ENCODE results near the gene DIP2A. TPM values are rescaled to one million over a fixed set of nuclear protein-coding genes. Genes with fewer than 3 reads are reported as not detected.

The DIP2A gene
- total RNA-seq, 2 donors from 2014 or later = 51.0 to 52.2 TPM

DNA sequence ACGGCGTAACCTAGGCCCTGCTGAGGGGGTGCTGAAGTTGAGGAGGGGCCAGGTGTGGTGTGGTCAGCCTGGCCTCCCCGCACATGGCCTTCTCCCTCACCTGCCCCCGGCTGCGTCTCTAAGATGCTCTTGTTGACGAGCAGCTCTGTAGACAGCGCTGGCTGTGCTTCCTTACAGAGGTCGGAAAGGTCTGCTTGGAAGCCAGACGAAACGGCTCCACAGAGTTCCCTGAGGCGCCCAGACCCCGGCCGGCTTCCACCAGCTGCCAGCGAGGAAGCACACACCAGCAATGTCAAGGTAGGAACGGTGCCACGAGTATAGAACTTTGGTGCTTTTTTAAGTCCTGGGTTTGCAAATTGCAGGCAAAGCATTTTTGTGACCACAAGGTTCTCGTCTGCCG is 18.8 kb upstream of the DIP2A start:
- Mint-ChIP-seq H3K4me1 (no peaks in the 10 kb centered on the region), H3K27ac (no peak overlapping the region), H3K4me3 (no peak overlapping the region), H3K27me3 (ENCODE audit: insufficient read depth) (no peaks in the 10 kb centered on the region), H3K36me3 (ENCODE audit: low read depth) (peaks cover 75% of the 10 kb centered on the region), H3K9me3 (no peaks in the 10 kb centered on the region)
- 93 to 97% methylated on average over 14 to 18 of the region's 18 CpGs for WGBS, 2 experiments (ENCODE audit: insufficient coverage in 1 of 2, insufficient read length in 1 of 2)
- H3K36me3 ChIP-seq (ENCODE audit: control insufficient read depth, insufficient read depth, low read length) = peaks cover 82% of the 10 kb centered on the region
- H3K9me3 ChIP-seq (ENCODE audit: control insufficient read depth, low read length) = no peaks in the 10 kb centered on the region
- no peak for DNase-seq
- no peaks in the 10 kb centered on the region for H3K4me1 ChIP-seq (ENCODE audit: control insufficient read depth, insufficient read depth, low read length)
- no peak overlapping the region for H3K9ac ChIP-seq (ENCODE audit: extremely low read depth, low read length, poor library complexity, severe bottlenecking)
- no peak overlapping the region for H3K27ac ChIP-seq (ENCODE audit: low read depth, low read length)
- no peak overlapping the region for H3K4me3 ChIP-seq (ENCODE audit: low read length)
- TF ChIP-seq, protein P1, sequence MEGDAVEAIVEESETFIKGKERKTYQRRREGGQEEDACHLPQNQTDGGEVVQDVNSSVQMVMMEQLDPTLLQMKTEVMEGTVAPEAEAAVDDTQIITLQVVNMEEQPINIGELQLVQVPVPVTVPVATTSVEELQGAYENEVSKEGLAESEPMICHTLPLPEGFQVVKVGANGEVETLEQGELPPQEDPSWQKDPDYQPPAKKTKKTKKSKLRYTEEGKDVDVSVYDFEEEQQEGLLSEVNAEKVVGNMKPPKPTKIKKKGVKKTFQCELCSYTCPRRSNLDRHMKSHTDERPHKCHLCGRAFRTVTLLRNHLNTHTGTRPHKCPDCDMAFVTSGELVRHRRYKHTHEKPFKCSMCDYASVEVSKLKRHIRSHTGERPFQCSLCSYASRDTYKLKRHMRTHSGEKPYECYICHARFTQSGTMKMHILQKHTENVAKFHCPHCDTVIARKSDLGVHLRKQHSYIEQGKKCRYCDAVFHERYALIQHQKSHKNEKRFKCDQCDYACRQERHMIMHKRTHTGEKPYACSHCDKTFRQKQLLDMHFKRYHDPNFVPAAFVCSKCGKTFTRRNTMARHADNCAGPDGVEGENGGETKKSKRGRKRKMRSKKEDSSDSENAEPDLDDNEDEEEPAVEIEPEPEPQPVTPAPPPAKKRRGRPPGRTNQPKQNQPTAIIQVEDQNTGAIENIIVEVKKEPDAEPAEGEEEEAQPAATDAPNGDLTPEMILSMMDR (conservative IDR thresholded peaks at IDR 0.05) = no peak
- H3K27me3 ChIP-seq (ENCODE audit: control insufficient read depth, insufficient read depth, low read length, poor library complexity, severe bottlenecking) = no peaks in the 10 kb centered on the region

DNA sequence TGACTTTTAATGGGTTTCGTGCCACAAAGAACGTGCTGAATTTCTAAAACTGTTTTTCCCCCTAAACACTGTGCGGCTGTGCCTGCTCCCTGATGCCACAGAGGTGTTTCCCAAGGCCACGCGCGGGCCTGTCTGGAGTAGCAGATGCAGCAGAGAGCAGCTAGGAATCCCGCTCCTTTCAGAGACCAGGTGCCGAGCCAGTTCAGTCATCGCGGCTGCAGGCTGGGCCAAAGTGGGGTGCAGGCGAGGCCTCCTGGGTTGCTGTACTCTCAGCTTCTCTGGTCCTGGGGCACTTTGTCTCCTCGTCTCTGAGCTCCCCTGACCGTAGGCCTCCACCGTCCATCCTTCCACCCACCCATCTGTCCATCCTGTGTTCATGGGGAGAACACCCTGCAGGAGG is 17.4 kb upstream of the DIP2A start:
- no peak for DNase-seq
- Histone ChIP-seq H3K27ac (ENCODE audit: low read depth, low read length) (no peak overlapping the region), H3K27me3 (ENCODE audit: control insufficient read depth, insufficient read depth, low read length, poor library complexity, severe bottlenecking) (no peaks in the 10 kb centered on the region), H3K9me3 (ENCODE audit: control insufficient read depth, low read length) (peaks cover under 1% of the 10 kb centered on the region), H3K4me3 (ENCODE audit: low read length) (no peak overlapping the region), H3K9ac (ENCODE audit: extremely low read depth, low read length, poor library complexity, severe bottlenecking) (no peak overlapping the region), H3K36me3 (ENCODE audit: control insufficient read depth, insufficient read depth, low read length) (peaks cover 89% of the 10 kb centered on the region), H3K4me1 (ENCODE audit: control insufficient read depth, insufficient read depth, low read length) (no peaks in the 10 kb centered on the region)
- H3K36me3 Mint-ChIP-seq (ENCODE audit: low read depth) = peaks cover 79% of the 10 kb centered on the region
- TF ChIP-seq, protein P1 (conservative IDR thresholded peaks at IDR 0.05) = no peak
- no peaks in the 10 kb centered on the region for H3K4me1 Mint-ChIP-seq
- whole genome bisulfite sequencing, 2 experiments (ENCODE audit: insufficient coverage in 1 of 2, insufficient read length in 1 of 2) = 94 to 96% methylated on average over 10 to 14 of the region's 14 CpGs
- no peak overlapping the region for H3K27ac Mint-ChIP-seq
- H3K9me3 Mint-ChIP-seq = peaks cover 4% of the 10 kb centered on the region
- no peaks in the 10 kb centered on the region for H3K27me3 Mint-ChIP-seq (ENCODE audit: insufficient read depth)
- H3K4me3 Mint-ChIP-seq = no peak overlapping the region

DNA sequence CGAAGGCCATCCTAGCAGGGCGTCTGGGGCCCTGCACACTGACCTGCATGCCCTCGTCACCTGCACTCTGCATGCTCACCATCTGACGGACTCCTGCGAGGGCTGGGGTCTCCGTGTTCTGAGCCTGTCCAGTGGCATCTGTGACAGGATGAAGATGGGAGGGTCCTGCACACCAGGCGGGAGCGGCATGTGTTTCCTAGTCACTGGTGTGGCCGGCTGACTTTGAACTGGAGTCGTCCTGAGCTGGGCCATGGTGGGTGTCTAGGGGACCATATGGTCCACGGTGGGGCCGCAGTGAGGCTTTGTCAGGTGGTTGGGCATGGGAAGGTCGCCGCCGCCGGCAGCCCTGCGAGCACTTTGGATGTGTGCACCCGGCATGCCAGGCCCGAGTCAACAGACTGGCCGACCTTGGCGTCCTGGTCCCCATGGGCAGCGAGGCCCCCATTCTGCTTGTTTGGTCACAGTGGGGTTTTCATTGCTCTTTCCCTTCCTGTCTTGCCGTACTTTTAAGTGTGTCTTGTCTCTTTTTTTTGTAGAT is 16.7 kb upstream of the DIP2A start:
- TF ChIP-seq, protein P1 (conservative IDR thresholded peaks at IDR 0.05) = no peak
- Histone ChIP-seq H3K36me3 (ENCODE audit: control insufficient read depth, insufficient read depth, low read length) (peaks cover 90% of the 10 kb centered on the region), H3K9me3 (ENCODE audit: control insufficient read depth, low read length) (peaks cover 6% of the 10 kb centered on the region), H3K27me3 (ENCODE audit: control insufficient read depth, insufficient read depth, low read length, poor library complexity, severe bottlenecking) (no peaks in the 10 kb centered on the region), H3K27ac (ENCODE audit: low read depth, low read length) (no peak overlapping the region), H3K9ac (ENCODE audit: extremely low read depth, low read length, poor library complexity, severe bottlenecking) (no peak overlapping the region), H3K4me1 (ENCODE audit: control insufficient read depth, insufficient read depth, low read length) (no peaks in the 10 kb centered on the region), H3K4me3 (ENCODE audit: low read length) (no peak overlapping the region)
- Mint-ChIP-seq H3K36me3 (ENCODE audit: low read depth) (peaks cover 80% of the 10 kb centered on the region), H3K4me3 (no peak overlapping the region), H3K4me1 (no peaks in the 10 kb centered on the region), H3K27ac (peak overlapping the region; percentile 36), H3K27me3 (ENCODE audit: insufficient read depth) (no peaks in the 10 kb centered on the region), H3K9me3 (peaks cover 8% of the 10 kb centered on the region)
- 94 to 97% methylated on average over 15 to 23 of the region's 23 CpGs for WGBS, 2 experiments (ENCODE audit: insufficient coverage in 1 of 2, insufficient read length in 1 of 2)
- DNase-seq = no peak

Measured in endodermal cell (in vitro differentiated cells).